Caco-2 (cell line): Measurements from ENCODE around the gene STOX1. TPM values are rescaled to one million over a fixed set of nuclear protein-coding genes. Genes with fewer than 3 reads are reported as not detected.

ENCODE experiments used
- BruUV-seq: library from RNA; stranded (reverse); fragments of 400-500 nt; replicated peaks from 2 replicates; lab custom pipeline; 2021; lab: Mats Ljungman, UMichigan
- CTCF ChIA-PET: fragments of 300-600 bp; sonication (Branson Sonifier 250); formaldehyde crosslinking; loops from one replicate; lab custom pipeline; 2022; ENCODE audit warnings: antibody characterized with exemption; lab: Charles Lee
- POLR2A ChIA-PET: fragments of 300-600 bp; sonication (Branson Sonifier 250); formaldehyde crosslinking; loops from one replicate; lab custom pipeline; 2022; ENCODE audit warnings: antibody characterized with exemption; lab: Charles Lee
- DNase-seq, 2 experiments: peaks; one replicate each; pipeline versions ENCODE4 v3.0.0 to v3.0.0-alpha.2; 2020 to 2022
- H3K27me3 ChIP-seq: replicated peaks from 2 replicates; pipeline ENCODE4 v1.6.0; 2011; ENCODE audit warnings: low read length; ENCODE audit not compliant: control insufficient read depth, insufficient read depth
- H3K36me3 ChIP-seq: 2 replicates; pipeline ENCODE4 v1.5.1; 2011; ENCODE audit warnings: low read length; ENCODE audit not compliant: control insufficient read depth, insufficient read depth
- H3K4me1 ChIP-seq: fragments of 250-450 bp; sonication (Bioruptor Pico); 2 replicates; pipeline ENCODE4 v1.5.1; 2020; ENCODE audit warnings: mild to moderate bottlenecking
- H3K4me3 ChIP-seq: 2 replicates; pipeline ENCODE4 v1.5.1; 2011; ENCODE audit warnings: low read depth, mild to moderate bottlenecking, control low read depth, low read length
- H3K9me3 ChIP-seq: fragments of 250-450 bp; sonication (Bioruptor Pico); 2 replicates; pipeline ENCODE4 v1.5.1; 2020; ENCODE audit warnings: mild to moderate bottlenecking, moderate library complexity
- H3K27ac Mint-ChIP-seq: one replicate; pipeline ENCODE4 v1.8.0; 2022; ENCODE audit warnings: mixed read lengths; ENCODE audit not compliant: unreplicated experiment
- H3K27me3 Mint-ChIP-seq: one replicate; pipeline ENCODE4 v1.8.0; 2022; ENCODE audit warnings: mixed read lengths; ENCODE audit not compliant: insufficient read depth, unreplicated experiment
- H3K36me3 Mint-ChIP-seq: one replicate; pipeline ENCODE4 v1.8.0; 2022; ENCODE audit warnings: mild to moderate bottlenecking, mixed read lengths; ENCODE audit not compliant: insufficient read depth, unreplicated experiment
- H3K4me1 Mint-ChIP-seq: one replicate; pipeline ENCODE4 v1.8.0; 2022; ENCODE audit warnings: low read depth, mixed read lengths; ENCODE audit not compliant: unreplicated experiment
- H3K4me3 Mint-ChIP-seq: one replicate; pipeline ENCODE4 v1.8.0; 2022; ENCODE audit warnings: mild to moderate bottlenecking, moderate library complexity, mixed read lengths; ENCODE audit not compliant: unreplicated experiment
- H3K9me3 Mint-ChIP-seq: one replicate; pipeline ENCODE4 v1.8.0; 2022; ENCODE audit warnings: mixed read lengths; ENCODE audit not compliant: unreplicated experiment
- CTCF ChIP-seq, 2 experiments: fragments of 200-600 bp in 1 of 2; IDR thresholded peaks; 1 replicate in 1 of 2; 2 replicates in 1 of 2; pipeline versions ENCODE4 v1.5.1 to v1.8.0; 2011 to 2022; ENCODE audit warnings: antibody characterized with exemption in 1 of 2, control low read depth in 1 of 2, inconsistent platforms in 1 of 2, low read depth in 1 of 2, low read length in 1 of 2, mild to moderate bottlenecking in 1 of 2, moderate library complexity in 1 of 2; ENCODE audit not compliant: insufficient read depth in 1 of 2, severe bottlenecking in 1 of 2, unreplicated experiment in 1 of 2
- intact Hi-C: fragments of 100-400 bp; cut with micrococcal nuclease; formaldehyde crosslinking; loops from one replicate; pipeline ENCODE4 v1.10.0; 2022; ENCODE audit not compliant: unreplicated experiment
- total RNA-seq: library from RNA; stranded (reverse); gene quantifications from 2 replicates; pipeline ENCODE4 v1.2.3, GENCODE V29; 2022

STOX1 gene
- total RNA-seq, 1 experiment from 2014 or later, result 8.5 TPM

DNA sequence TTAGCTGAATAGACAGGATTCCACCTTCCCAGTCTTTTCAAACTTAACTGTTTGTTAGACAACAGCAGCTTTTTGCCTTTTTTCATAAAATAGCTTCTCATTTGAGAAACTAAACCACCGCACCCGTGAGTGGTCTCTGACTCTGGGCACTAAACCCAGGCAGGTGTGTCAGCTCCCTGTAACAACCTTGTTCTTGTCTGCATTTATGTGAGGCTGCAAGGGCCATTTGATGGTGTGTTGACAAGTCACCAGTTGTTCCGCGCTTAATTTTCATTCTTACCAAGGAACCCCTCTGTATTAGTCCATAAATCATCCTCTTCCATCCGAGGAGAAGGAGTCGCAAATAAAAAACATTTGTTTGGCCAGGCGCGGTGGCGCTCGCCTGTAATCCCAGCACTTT is 1.5 kb downstream of the STOX1 start:
- Histone ChIP-seq H3K4me1 (0 out of 2 replicates have a peak, but pooled peaks cover 11% of the 10 kb centered on the region), H3K36me3 (no peaks in the 10 kb centered on the region), H3K4me3 (no peak overlapping the region), H3K9me3 (no peaks in the 10 kb centered on the region), H3K27me3 (no peaks in the 10 kb centered on the region)
- Mint-ChIP-seq H3K4me1 (peaks cover 15% of the 10 kb centered on the region), H3K4me3 (peak overlapping the region; percentile 72), H3K27ac (no peak overlapping the region), H3K27me3 (no peaks in the 10 kb centered on the region), H3K36me3 (peaks cover 7% of the 10 kb centered on the region), H3K9me3 (no peaks in the 10 kb centered on the region)
- CTCF ChIA-PET, result interaction anchor here (0.6 to 2.0 kb wide), 2 partner anchors 50 to 186 kb away, joined by 3 to 10 read pairs; no protein-coding TSS in a partner anchor
- TF ChIP-seq CTCF (IDR thresholded peaks at IDR 0.05; ENCODE audit: insufficient read depth in 1 of 2, low read depth in 1 of 2, low read length in 1 of 2, severe bottlenecking in 1 of 2, unreplicated experiment in 1 of 2), result no peak
- no peak for DNase-seq
- BruUV-seq, result TSS peak; percentile 53
- intact Hi-C loops, result loop anchor here (1.0 kb wide), 1 partner anchor 47 kb away; no protein-coding TSS in a partner anchor
- POLR2A ChIA-PET, result interaction anchor here (0.5 to 3.2 kb wide), 3 partner anchors 8 to 72 kb away, joined by 3 to 45 read pairs (median 10); partner anchors contain the start of gene DDX50

DNA sequence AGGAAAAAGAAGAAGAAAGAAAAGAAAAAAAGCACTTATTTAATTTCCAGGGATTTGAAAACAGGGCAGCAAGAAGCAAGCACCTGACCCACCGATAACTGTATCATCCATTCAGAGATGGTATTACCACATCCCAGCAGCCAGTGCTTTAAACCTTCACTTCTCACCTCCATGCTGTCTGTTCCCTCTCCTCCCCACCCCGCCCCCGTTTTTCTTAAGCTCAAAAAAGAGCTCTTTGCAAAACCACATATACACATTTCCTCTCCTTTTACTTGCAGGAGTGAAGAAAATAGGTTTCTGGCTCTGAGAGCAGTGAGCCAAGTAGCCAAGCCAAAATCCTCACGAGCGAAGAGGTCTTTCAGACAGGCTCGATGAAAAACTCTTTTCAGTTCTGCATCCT is 2.2 kb downstream of the STOX1 start:
- POLR2A ChIA-PET, result no interaction called here
- no peaks in the 10 kb centered on the region for H3K27me3 Mint-ChIP-seq
- peaks cover 15% of the 10 kb centered on the region for H3K4me1 Mint-ChIP-seq

GRCh38 chr10:68829952-68830351 is 2.6 kb downstream of the STOX1 start:
- no peak for TF ChIP-seq CTCF (IDR thresholded peaks at IDR 0.05; ENCODE audit: insufficient read depth in 1 of 2, low read depth in 1 of 2, low read length in 1 of 2, severe bottlenecking in 1 of 2, unreplicated experiment in 1 of 2)
- BruUV-seq, result no TSS peak
- H3K36me3 ChIP-seq, result no peaks in the 10 kb centered on the region
- Mint-ChIP-seq H3K4me1 (peaks cover 15% of the 10 kb centered on the region), H3K36me3 (peaks cover 7% of the 10 kb centered on the region), H3K27me3 (no peaks in the 10 kb centered on the region), H3K9me3 (no peaks in the 10 kb centered on the region), H3K4me3 (no peak overlapping the region), H3K27ac (no peak overlapping the region)
- 0 out of 2 replicates have a peak, but pooled peaks cover 11% of the 10 kb centered on the region for H3K4me1 ChIP-seq
- no peaks in the 10 kb centered on the region for H3K9me3 ChIP-seq
- ChIA-PET CTCF (no interaction called here), POLR2A (no interaction called here)
- DNase-seq, result no peak
- H3K4me3 ChIP-seq, result no peak overlapping the region
- H3K27me3 ChIP-seq, result no peaks in the 10 kb centered on the region
- intact Hi-C loops, result no loop called here

More for the DNA sequence above, 2.2 kb downstream of the STOX1 start:
- intact Hi-C loops, result no loop called here
- H3K36me3 Mint-ChIP-seq, result peaks cover 7% of the 10 kb centered on the region
- no peaks in the 10 kb centered on the region for H3K9me3 ChIP-seq
- 0 out of 2 replicates have a peak, but pooled peaks cover 11% of the 10 kb centered on the region for H3K4me1 ChIP-seq
- no TSS peak for BruUV-seq
- TF ChIP-seq CTCF (IDR thresholded peaks at IDR 0.05; ENCODE audit: insufficient read depth in 1 of 2, low read depth in 1 of 2, low read length in 1 of 2, severe bottlenecking in 1 of 2, unreplicated experiment in 1 of 2), result no peak
- no peaks in the 10 kb centered on the region for H3K9me3 Mint-ChIP-seq
- H3K4me3 ChIP-seq, result no peak overlapping the region
- no peak for DNase-seq
- H3K36me3 ChIP-seq, result no peaks in the 10 kb centered on the region
- H3K27me3 ChIP-seq, result no peaks in the 10 kb centered on the region
- no peak overlapping the region for H3K27ac Mint-ChIP-seq
- CTCF ChIA-PET, result no interaction called here
- H3K4me3 Mint-ChIP-seq, result no peak overlapping the region
